Measurements from ENCODE around the gene ATF3.

The ATF3 gene

DNA sequence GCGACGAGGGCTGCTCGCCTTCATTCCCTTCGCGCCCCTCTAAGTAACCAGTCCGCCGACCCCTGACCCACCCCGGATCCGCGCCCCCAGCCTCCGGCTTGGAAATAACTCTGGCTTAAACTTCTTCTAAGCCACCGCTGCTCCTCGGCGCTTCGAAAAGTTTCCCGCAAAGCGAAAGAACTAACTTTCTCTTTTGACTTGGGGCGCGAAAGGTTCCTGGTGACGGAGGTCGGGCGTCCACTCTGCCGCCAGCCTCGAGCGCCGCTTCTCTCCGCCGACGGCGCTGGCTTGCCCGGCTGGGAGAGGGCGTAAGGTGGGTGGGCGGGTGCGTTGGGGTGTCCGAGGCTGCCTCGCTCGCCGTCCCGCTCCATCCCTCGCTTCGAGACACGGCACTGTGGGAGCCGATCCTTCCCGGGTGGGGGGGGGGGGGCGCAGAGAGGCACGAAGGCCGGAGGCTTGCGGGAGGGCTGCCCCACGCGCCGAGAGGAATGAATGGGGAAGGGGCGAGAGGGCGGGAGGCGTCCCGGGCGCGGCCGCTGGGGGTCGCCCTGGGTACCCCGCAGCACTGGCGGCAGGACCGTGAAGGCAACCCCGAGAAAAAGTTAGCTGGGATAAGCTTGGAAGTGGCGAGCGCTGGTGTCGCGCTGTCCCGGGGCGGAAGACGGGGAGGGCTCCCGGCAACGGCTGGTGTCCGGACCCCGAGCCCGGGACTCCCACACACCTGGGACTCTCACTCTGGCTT, 569 bp downstream of the ATF3 start:
- peak in 1 of 2 donors; percentile 25 for DNase-seq (ENCODE audit: low read depth in 2 of 2)

DNA sequence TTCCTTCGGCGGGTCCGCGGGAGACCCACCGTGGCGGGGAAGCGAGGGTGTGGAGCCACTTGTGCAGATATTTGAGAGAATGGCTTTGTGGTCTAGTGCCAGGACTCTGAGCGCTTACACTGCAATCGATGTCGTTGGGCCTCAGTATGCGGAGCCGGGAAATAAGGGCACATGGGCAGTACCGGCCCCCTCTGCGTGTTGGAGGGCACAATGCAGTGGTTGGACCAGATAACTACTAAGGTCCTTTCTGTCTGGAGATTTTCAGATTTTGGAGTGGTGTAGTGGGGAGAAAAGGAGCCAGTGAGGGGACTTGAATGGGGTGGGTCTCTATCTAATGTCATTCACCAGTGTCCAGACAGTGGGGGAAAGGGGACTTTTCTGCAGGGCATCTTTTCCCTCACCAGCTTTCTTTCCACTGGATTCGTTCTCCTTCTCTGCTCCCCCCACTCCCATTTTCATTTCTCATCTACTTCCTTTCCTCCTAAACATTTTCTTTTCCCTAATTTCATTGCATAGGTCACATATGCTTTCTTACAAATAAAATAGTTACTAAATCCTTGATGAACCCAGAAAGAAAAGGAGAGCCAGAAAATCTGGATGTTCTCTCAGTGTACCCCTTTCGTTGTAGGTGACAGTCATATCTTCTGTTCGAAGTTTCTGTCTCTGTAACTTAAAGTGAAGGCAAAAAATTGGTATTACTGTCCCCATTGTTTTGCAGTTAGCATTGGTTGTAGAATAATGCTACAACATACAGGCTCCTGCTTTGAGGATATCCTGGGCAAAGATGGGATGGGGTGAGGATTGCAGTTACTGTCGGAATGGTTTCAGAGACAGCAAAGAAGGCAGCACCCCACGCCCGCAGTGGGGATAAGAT, 1.4 kb downstream of the ATF3 start:
- no peak for DNase-seq (ENCODE audit: low read depth in 2 of 2)

DNA sequence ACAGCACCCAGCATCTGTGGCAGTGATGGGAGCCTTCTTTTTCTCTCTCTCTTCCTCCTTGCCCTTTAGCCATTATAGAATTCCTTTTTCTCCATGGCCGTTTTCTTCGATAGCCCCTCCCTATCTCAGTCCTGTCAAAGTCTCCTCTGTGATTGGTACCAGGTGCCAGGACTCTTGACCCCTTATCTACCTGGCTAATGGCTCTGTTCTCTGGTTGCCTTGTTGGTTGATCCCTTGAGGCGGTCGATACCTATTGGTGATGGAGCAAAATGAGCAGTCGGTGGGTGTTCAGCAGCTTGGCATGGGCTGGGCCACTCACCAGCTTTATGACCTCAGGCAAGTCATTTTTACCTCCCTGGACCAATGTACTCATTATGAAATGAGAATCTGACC, 2.0 kb downstream of the ATF3 start:
- DNase-seq (ENCODE audit: low read depth in 2 of 2) = no peak

- no peak for DNase-seq (ENCODE audit: low read depth in 2 of 2)
Measured at GRCh38 chr1:212611000-212611948, 2.7 kb downstream of the ATF3 start.

- DNase-seq (ENCODE audit: low read depth in 2 of 2) = no peak
Measured at GRCh38 chr1:212612041-212612961, 3.7 kb downstream of the ATF3 start.

DNA sequence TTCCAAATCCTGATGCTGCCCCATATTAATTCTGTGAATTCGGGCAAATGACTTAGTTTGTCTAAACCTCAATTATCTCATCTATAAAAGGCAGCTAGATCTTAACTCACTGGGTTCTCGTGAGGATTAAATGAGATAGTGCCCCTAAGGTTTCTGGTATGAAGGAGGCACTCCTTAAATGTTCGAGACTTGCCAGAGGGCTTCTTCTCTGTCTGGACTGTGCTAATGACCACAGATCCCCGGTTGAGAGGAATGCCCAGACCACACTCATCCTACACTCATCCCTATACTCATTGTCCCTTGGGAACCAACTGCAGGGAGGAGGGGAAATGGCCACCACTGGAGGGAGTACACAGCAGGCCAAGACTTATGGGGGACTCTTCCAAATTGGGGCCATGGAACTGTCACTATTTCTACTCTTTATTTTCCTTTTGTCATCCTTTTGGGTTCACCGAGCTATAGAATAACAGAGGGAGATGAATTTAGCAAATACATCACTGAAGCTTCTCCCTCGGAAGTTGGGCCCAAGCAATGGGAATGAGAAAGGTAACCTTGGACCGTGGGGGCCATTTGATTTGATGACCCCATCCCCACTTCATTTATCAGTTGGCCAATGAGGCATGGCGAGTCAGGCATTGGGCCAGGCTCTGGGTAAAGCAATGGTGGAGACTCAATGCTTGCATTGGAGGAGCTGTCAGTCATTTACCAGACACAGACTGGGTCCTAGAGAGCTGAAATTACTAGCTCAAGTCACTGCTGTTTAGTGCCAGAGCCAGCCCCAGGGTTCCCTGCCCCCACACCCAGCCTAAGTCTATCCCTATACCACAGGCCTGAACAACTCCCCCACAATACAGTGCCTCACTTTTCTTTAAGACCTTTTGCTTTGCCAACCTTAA, 5.1 kb downstream of the ATF3 start:
- no peak for DNase-seq (ENCODE audit: low read depth in 2 of 2)

DNA sequence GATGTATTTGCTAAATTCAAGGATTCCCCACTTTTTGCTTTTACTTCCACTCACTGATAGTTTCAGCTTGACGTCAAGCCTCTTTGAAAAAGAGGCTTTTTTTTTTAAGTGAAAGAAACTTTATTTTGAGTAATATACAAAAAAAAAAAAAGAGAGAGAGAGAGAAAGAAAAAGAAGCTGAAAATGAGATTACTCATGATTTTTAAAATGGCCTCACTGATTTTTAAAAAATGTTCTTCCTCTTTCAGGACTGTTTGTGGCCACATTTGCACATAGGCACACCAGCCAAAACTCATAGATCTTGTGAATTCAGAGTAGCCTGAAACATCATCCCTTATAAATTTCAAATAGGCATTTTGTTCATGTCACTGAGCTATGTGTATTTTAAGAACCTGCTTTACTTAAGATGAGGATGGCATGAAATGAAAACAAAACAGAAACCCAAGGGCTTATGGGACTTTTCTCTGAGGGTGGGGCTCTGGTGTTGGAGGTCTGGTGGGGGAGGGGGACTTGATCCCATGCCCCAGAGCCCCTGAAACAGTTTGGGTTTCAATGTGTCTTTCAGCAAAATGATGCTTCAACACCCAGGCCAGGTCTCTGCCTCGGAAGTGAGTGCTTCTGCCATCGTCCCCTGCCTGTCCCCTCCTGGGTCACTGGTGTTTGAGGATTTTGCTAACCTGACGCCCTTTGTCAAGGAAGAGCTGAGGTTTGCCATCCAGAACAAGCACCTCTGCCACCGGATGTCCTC, 6.1 kb downstream of the ATF3 start:
- DNase-seq (ENCODE audit: low read depth in 2 of 2) = no peak

GRCh38 chr1:212615201-212615470, 6.6 kb downstream of the ATF3 start:
- DNase-seq (ENCODE audit: low read depth in 2 of 2) = no peak

- no peak for DNase-seq (ENCODE audit: low read depth in 2 of 2)
Measured at GRCh38 chr1:212618466-212619210, 10.1 kb downstream of the ATF3 start.

- no peak for DNase-seq (ENCODE audit: low read depth in 2 of 2)
Measured at GRCh38 chr1:212620293-212620692, 11.7 kb downstream of the ATF3 start.

DNA sequence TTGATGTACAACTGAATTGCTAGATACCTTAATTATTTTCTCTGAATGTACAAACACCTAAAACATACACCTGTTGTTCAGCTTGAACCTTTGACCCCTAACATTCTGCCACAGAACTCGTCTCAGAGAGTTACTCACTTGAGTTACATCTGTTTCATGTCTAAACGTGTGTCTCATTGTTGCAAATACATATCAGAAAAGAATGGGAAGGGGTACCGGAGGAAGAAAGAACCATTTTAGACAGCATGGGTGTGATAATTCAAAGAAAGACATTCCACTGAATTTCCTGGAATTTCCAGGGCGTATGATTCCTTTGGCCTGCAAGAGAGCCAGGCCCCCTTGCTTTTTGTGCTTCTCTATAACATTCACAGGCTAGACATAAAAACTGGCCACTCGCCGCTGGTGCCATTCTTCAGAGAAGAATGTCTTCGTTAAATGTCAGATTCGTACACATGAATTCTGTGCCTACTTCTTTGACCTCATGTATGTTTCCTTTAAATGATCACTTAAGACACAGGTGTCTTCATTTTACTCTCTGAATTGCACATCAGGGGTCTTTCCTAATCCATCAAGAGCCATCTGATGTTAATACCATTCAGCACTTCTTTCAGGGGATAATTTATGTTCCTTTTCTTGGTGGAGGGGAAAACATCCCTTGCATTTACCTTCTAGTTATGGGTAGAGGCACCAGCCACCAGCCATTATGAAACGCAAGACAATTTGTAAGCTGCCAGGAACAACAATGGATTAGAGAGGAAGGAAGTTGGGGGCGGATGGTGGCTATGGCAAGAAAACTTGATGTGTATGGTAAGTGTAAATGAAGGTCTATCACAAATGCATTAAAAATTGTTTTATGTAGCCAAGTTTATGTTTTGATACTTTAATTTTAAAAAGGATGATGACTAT, 12.7 kb downstream of the ATF3 start:
- no peak for DNase-seq (ENCODE audit: low read depth in 2 of 2)

- DNase-seq (ENCODE audit: low read depth in 2 of 2) = no peak
Measured at GRCh38 chr1:212621949-212622305, 13.4 kb downstream of the ATF3 start.

DNA sequence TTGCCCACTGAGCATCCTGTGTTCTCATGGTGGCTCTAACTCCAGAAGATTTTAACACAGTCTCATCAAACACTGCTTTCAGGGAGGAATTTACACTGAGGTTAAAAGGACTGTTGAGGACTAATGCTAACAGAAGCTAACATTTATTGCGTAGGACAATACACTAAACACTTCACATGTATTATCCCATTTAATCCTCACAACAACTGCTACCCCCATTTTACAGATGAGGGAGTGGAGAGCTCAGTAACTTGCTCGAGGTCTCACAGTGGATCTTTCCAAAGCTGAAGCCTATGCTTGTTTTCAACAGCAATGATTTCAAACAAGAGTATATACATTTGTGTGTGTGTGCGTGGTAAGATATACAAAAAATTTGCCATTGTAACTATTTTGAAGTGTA, 13.9 kb downstream of the ATF3 start:
- no peak for DNase-seq (ENCODE audit: low read depth in 2 of 2)

- DNase-seq (ENCODE audit: low read depth in 2 of 2) = no peak
Measured at GRCh38 chr1:212622906-212623305, 14.3 kb downstream of the ATF3 start.

DNA sequence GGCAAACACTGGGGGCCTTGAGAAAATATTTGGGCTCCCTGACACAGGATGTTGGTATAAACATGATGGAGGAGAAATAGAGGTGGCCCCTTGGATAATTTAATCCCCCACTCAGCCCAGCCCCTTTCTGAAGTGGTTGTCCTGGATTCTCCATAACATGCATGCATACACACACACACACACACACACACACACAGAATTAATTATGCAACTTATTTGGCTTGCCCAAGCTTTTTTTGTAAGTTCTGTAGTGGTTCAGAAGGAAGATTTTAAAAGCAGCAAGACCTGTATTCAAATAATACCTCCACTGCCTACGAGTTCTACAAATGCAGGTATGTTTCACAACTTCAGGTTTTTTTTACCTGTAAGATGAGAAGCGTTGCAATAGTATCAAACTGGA, 15.0 kb downstream of the ATF3 start:
- no peak for DNase-seq (ENCODE audit: low read depth in 2 of 2)

GRCh38 chr1:212624976-212625501, 16.5 kb downstream of the ATF3 start:
- DNase-seq (ENCODE audit: low read depth in 2 of 2) = no peak

DNA sequence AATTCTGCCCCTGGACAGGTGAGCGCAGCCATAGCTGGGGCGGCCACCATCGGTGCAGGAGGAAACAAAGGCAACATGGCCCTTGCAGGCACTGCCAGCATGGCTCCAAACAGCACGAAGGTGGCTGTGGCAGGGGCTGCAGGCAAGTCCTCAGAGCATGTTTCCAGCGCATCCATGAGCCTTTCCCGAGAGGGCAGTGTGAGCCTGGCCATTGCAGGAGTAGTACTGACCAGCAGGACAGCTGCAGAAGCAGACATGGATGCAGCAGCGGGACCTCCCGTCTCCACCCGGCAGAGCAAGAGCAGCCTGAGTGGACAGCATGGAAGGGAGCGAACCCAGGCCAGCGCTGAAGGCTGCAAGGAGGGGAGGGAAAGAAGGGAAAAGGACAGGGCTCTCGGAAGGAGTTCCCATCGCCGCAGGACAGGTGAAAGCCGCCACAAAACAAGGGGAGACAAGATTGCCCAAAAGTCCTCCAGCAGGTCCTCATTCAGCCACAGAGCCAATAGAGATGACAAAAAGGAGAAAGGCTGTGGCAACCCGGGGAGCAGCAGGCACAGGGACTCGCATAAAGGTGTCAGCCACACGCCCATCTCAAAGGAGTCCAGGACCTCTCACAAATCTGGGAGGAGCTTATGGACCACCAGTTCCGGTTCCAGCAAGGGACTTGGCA, 17.4 kb downstream of the ATF3 start:
- no peak for DNase-seq (ENCODE audit: low read depth in 2 of 2)
